ENCODE results near the gene BAHCC1.

GRCh38 chr17:81396278-81396721 lies 1.0 kb downstream of the BAHCC1 start:
- TF ChIP-seq SRSF9 (IDR thresholded peaks at IDR 0.05; ENCODE audit: borderline replicate concordance, low read depth, low read length) (no peak), TCF7L2 (IDR thresholded peaks at IDR 0.05; ENCODE audit: low read depth, low read length) (no peak), ZFP1 (CRISPR knock-in tag; IDR thresholded peaks at IDR 0.05) (no peak), CTCF (IDR thresholded peaks at IDR 0.05 in 2 of 3, conservative IDR thresholded peaks at IDR 0.05 in 1 of 3; ENCODE audit: insufficient read depth in 2 of 3, low read depth in 1 of 3, low read length in 3 of 3) (no peak), RAD21 (CRISPR knock-in tag; conservative IDR thresholded peaks at IDR 0.05 in 1 of 2, IDR thresholded peaks at IDR 0.05 in 1 of 2) (no peak), GATA2 (CRISPR knock-in tag; IDR thresholded peaks at IDR 0.05) (no peak), MAFK (IDR thresholded peaks at IDR 0.05; ENCODE audit: low read length) (no peak), ATF2 (CRISPR knock-in tag; IDR thresholded peaks at IDR 0.05) (no peak), ESRRB (CRISPR knock-in tag; IDR thresholded peaks at IDR 0.05; ENCODE audit: borderline replicate concordance) (no peak), ZNF24 (IDR thresholded peaks at IDR 0.05) (no peak), ZNF12 (CRISPR knock-in tag; IDR thresholded peaks at IDR 0.05) (no peak), GTF2E2 (tag; IDR thresholded peaks at IDR 0.05) (no peak)
